Measurements from ENCODE around the gene CTXN1.

The CTXN1 gene

DNA sequence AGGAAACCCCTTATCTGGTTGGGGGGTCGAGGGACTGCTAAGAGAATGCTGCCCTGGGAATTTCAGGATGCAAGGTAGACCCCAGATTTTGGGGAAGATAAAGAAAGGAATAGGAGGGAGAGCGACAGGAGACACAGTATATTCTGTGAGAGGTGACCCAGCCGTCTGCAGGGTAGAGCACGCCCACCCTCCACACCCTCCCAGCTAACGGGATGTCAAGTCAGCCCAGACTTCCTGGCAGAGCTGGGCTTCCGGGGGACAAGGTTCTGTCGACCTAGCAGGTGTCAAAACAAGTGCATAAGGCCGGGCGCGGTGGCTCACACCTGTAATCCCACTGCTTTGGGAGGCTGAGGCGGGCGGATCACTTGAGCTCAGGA lies 51.0 kb downstream of the CTXN1 start:
- no peak overlapping the region for H3K4me3 ChIP-seq (ENCODE audit: low read length)
- DNase-seq (ENCODE audit: low read depth), result no peak
- TF ChIP-seq, protein P1, sequence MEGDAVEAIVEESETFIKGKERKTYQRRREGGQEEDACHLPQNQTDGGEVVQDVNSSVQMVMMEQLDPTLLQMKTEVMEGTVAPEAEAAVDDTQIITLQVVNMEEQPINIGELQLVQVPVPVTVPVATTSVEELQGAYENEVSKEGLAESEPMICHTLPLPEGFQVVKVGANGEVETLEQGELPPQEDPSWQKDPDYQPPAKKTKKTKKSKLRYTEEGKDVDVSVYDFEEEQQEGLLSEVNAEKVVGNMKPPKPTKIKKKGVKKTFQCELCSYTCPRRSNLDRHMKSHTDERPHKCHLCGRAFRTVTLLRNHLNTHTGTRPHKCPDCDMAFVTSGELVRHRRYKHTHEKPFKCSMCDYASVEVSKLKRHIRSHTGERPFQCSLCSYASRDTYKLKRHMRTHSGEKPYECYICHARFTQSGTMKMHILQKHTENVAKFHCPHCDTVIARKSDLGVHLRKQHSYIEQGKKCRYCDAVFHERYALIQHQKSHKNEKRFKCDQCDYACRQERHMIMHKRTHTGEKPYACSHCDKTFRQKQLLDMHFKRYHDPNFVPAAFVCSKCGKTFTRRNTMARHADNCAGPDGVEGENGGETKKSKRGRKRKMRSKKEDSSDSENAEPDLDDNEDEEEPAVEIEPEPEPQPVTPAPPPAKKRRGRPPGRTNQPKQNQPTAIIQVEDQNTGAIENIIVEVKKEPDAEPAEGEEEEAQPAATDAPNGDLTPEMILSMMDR (IDR thresholded peaks at IDR 0.05; ENCODE audit: insufficient read depth, low read depth, low read length, missing control alignments), result no peak

Measured in epithelial cell of esophagus (primary cell).